Rectal smooth muscle tissue (tissue), 1 donor: ENCODE results near the gene LSM7.

Experiments
- H3K27ac ChIP-seq: one replicate; pipeline ENCODE4 v1.7.0; 2013; ENCODE audit warnings: low read depth, low read length, inconsistent platforms
- H3K27me3 ChIP-seq: one replicate; pipeline ENCODE4 v1.7.0; 2013; ENCODE audit warnings: low read length; ENCODE audit not compliant: control insufficient read depth, insufficient read depth
- H3K36me3 ChIP-seq: one replicate; pipeline ENCODE4 v1.7.0; 2013; ENCODE audit warnings: low read length; ENCODE audit not compliant: control insufficient read depth, insufficient read depth
- H3K4me1 ChIP-seq: one replicate; pipeline ENCODE4 v1.7.0; 2013; ENCODE audit warnings: low read length; ENCODE audit not compliant: control insufficient read depth, insufficient read depth
- H3K4me3 ChIP-seq: one replicate; pipeline ENCODE4 v1.7.0; 2013; ENCODE audit warnings: low read length
- H3K9ac ChIP-seq: one replicate; pipeline ENCODE4 v1.7.0; 2013; ENCODE audit warnings: low read length

Gene LSM7

GRCh38 chr19:2309734-2310362 lies 18.5 kb downstream of the LSM7 start:
- Histone ChIP-seq H3K9ac (no peak overlapping the region), H3K4me1 (no peaks in the 10 kb centered on the region), H3K27me3 (peaks cover 22% of the 10 kb centered on the region), H3K27ac (no peak overlapping the region), H3K36me3 (no peaks in the 10 kb centered on the region), H3K4me3 (no peak overlapping the region)

GRCh38 chr19:2308114-2308556 lies 20.3 kb downstream of the LSM7 start, which contains the start of gene LINGO3:
LINGO3 (minus strand) TSS chr19:2308154; CDS start chr19:2291776, 16,378 bp downstream.
- peak within 1 kb of the TSS; percentile 27 for H3K4me3 ChIP-seq
- H3K27ac ChIP-seq = no peak within 1 kb of the TSS
- H3K4me1 ChIP-seq = no peaks in the 10 kb centered on the region
- H3K36me3 ChIP-seq = no peaks in the 10 kb centered on the region
- H3K9ac ChIP-seq = no peak within 1 kb of the TSS
- H3K27me3 ChIP-seq = peaks cover 20% of the 10 kb centered on the region

- Histone ChIP-seq H3K27ac (no peak overlapping the region), H3K4me1 (no peaks in the 10 kb centered on the region), H3K4me3 (no peak overlapping the region), H3K9ac (no peak overlapping the region), H3K27me3 (peaks cover 21% of the 10 kb centered on the region), H3K36me3 (no peaks in the 10 kb centered on the region)
These were observed 20.8 kb downstream of the LSM7 start for GRCh38 chr19:2307518-2308012.

- Histone ChIP-seq H3K27me3 (peaks cover 22% of the 10 kb centered on the region), H3K4me3 (no peak overlapping the region)
These were observed 21.4 kb downstream of the LSM7 start for GRCh38 chr19:2306971-2307370.

GRCh38 chr19:2306281-2306806 lies 22.0 kb downstream of the LSM7 start:
- Histone ChIP-seq H3K4me3 (no peak overlapping the region), H3K9ac (no peak overlapping the region), H3K27ac (no peak overlapping the region), H3K4me1 (no peaks in the 10 kb centered on the region), H3K27me3 (peaks cover 22% of the 10 kb centered on the region), H3K36me3 (no peaks in the 10 kb centered on the region)

More at GRCh38 chr19:2306971-2307370, 21.4 kb downstream of the LSM7 start:
- Histone ChIP-seq H3K4me1 (no peaks in the 10 kb centered on the region), H3K36me3 (no peaks in the 10 kb centered on the region), H3K9ac (no peak overlapping the region), H3K27ac (no peak overlapping the region)

- Histone ChIP-seq H3K9ac (no peak overlapping the region), H3K4me3 (no peak overlapping the region), H3K27me3 (peaks cover 22% of the 10 kb centered on the region), H3K27ac (no peak overlapping the region), H3K36me3 (no peaks in the 10 kb centered on the region), H3K4me1 (no peaks in the 10 kb centered on the region)
These were observed 22.7 kb downstream of the LSM7 start for GRCh38 chr19:2305452-2306280.

- Histone ChIP-seq H3K4me3 (no peak overlapping the region), H3K9ac (no peak overlapping the region), H3K36me3 (no peaks in the 10 kb centered on the region), H3K27ac (no peak overlapping the region), H3K4me1 (no peaks in the 10 kb centered on the region), H3K27me3 (peaks cover 19% of the 10 kb centered on the region)
These were observed 25.1 kb downstream of the LSM7 start for GRCh38 chr19:2303211-2303798.

GRCh38 chr19:2302319-2303210 lies 25.8 kb downstream of the LSM7 start:
- H3K27ac ChIP-seq = no peak overlapping the region
- peaks cover 17% of the 10 kb centered on the region for H3K27me3 ChIP-seq
- no peak overlapping the region for H3K9ac ChIP-seq
- no peaks in the 10 kb centered on the region for H3K4me1 ChIP-seq
- H3K36me3 ChIP-seq = no peaks in the 10 kb centered on the region
- H3K4me3 ChIP-seq = no peak overlapping the region

GRCh38 chr19:2300533-2300932 lies 27.9 kb downstream of the LSM7 start:
- Histone ChIP-seq H3K27ac (no peak overlapping the region), H3K4me3 (no peak overlapping the region), H3K36me3 (no peaks in the 10 kb centered on the region), H3K9ac (no peak overlapping the region), H3K27me3 (peaks cover 9% of the 10 kb centered on the region), H3K4me1 (no peaks in the 10 kb centered on the region)

GRCh38 chr19:2296141-2296540 lies 32.2 kb downstream of the LSM7 start:
- Histone ChIP-seq H3K27ac (no peak overlapping the region), H3K4me3 (no peak overlapping the region), H3K4me1 (peaks cover under 1% of the 10 kb centered on the region), H3K27me3 (peaks cover 10% of the 10 kb centered on the region), H3K36me3 (no peaks in the 10 kb centered on the region), H3K9ac (no peak overlapping the region)

GRCh38 chr19:2294687-2295335 lies 33.6 kb downstream of the LSM7 start:
- peaks cover 5% of the 10 kb centered on the region for H3K4me1 ChIP-seq
- peak overlapping the region; percentile 17 for H3K4me3 ChIP-seq
- no peak overlapping the region for H3K9ac ChIP-seq
- H3K27ac ChIP-seq = peak overlapping the region; percentile 66
- peaks cover 23% of the 10 kb centered on the region for H3K27me3 ChIP-seq
- no peaks in the 10 kb centered on the region for H3K36me3 ChIP-seq
